ENCODE measurements around the gene GALNT18.

Gene GALNT18

GRCh38 chr11:11246166-11246565, 375.6 kb downstream of the GALNT18 start:
- no peaks in the 10 kb centered on the region for H3K9me2 ChIP-seq (replicated peaks; ENCODE audit: insufficient read depth, low read length)
- H3K79me2 ChIP-seq (ENCODE audit: low read length) = no peaks in the 10 kb centered on the region
- H3K9ac ChIP-seq (ENCODE audit: low read length) = no peak overlapping the region
- no peak overlapping the region for H3K27ac ChIP-seq (ENCODE audit: low read length)
- H3K4me3 ChIP-seq (ENCODE audit: low read length) = no peak overlapping the region
- H3K36me3 ChIP-seq (replicated peaks; ENCODE audit: insufficient read depth, low read length) = no peaks in the 10 kb centered on the region
- H3K9me3 ChIP-seq (replicated peaks; ENCODE audit: insufficient read depth, low read length) = no peaks in the 10 kb centered on the region
- no peak for DNase-seq
- peaks cover 14% of the 10 kb centered on the region for H3K4me1 ChIP-seq (ENCODE audit: low read length)
- H3F3A ChIP-seq (ENCODE audit: insufficient read depth, low read length) = peaks cover 12% of the 10 kb centered on the region
- no peaks in the 10 kb centered on the region for H4K20me1 ChIP-seq (ENCODE audit: insufficient read depth, low read length)
- no peaks in the 10 kb centered on the region for H3K27me3 ChIP-seq (replicated peaks; ENCODE audit: insufficient read depth, low read length)
- no peak overlapping the region for H2AFZ ChIP-seq (ENCODE audit: low read length)
- TF ChIP-seq, protein P1, sequence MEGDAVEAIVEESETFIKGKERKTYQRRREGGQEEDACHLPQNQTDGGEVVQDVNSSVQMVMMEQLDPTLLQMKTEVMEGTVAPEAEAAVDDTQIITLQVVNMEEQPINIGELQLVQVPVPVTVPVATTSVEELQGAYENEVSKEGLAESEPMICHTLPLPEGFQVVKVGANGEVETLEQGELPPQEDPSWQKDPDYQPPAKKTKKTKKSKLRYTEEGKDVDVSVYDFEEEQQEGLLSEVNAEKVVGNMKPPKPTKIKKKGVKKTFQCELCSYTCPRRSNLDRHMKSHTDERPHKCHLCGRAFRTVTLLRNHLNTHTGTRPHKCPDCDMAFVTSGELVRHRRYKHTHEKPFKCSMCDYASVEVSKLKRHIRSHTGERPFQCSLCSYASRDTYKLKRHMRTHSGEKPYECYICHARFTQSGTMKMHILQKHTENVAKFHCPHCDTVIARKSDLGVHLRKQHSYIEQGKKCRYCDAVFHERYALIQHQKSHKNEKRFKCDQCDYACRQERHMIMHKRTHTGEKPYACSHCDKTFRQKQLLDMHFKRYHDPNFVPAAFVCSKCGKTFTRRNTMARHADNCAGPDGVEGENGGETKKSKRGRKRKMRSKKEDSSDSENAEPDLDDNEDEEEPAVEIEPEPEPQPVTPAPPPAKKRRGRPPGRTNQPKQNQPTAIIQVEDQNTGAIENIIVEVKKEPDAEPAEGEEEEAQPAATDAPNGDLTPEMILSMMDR (IDR thresholded peaks at IDR 0.05; ENCODE audit: low read length) = no peak
- TF ChIP-seq EZH2 (optimal IDR thresholded peaks at IDR 0.05; ENCODE audit: low read depth, low read length) = no peak
- TF ChIP-seq EZH2phosphoT487 (IDR thresholded peaks at IDR 0.05; ENCODE audit: low read length) = no peak
- no peak overlapping the region for H3K4me2 ChIP-seq (ENCODE audit: low read depth, low read length)

- Histone ChIP-seq H3K36me3 (replicated peaks; ENCODE audit: insufficient read depth, low read length) (no peaks in the 10 kb centered on the region), H3K9ac (ENCODE audit: low read length) (no peak overlapping the region), H3K4me1 (ENCODE audit: low read length) (peaks cover 7% of the 10 kb centered on the region), H4K20me1 (ENCODE audit: insufficient read depth, low read length) (no peaks in the 10 kb centered on the region), H3K79me2 (ENCODE audit: low read length) (no peaks in the 10 kb centered on the region), H2AFZ (ENCODE audit: low read length) (no peak overlapping the region), H3K9me2 (replicated peaks; ENCODE audit: insufficient read depth, low read length) (no peaks in the 10 kb centered on the region), H3K4me3 (ENCODE audit: low read length) (no peak overlapping the region), H3K4me2 (ENCODE audit: low read depth, low read length) (no peak overlapping the region), H3K27ac (ENCODE audit: low read length) (no peak overlapping the region), H3K27me3 (replicated peaks; ENCODE audit: insufficient read depth, low read length) (no peaks in the 10 kb centered on the region), H3K9me3 (replicated peaks; ENCODE audit: insufficient read depth, low read length) (no peaks in the 10 kb centered on the region), H3F3A (ENCODE audit: insufficient read depth, low read length) (peaks cover 5% of the 10 kb centered on the region)
- DNase-seq = no peak
- TF ChIP-seq, protein P1 (IDR thresholded peaks at IDR 0.05; ENCODE audit: low read length) = no peak
- TF ChIP-seq EZH2 (optimal IDR thresholded peaks at IDR 0.05; ENCODE audit: low read depth, low read length) = no peak
- no peak for TF ChIP-seq EZH2phosphoT487 (IDR thresholded peaks at IDR 0.05; ENCODE audit: low read length)
Measured at GRCh38 chr11:11245453-11245852, 376.4 kb downstream of the GALNT18 start.

- Histone ChIP-seq H3K79me2 (ENCODE audit: low read length) (no peaks in the 10 kb centered on the region), H3K9ac (ENCODE audit: low read length) (no peak overlapping the region), H3K4me1 (ENCODE audit: low read length) (no peaks in the 10 kb centered on the region), H3K36me3 (replicated peaks; ENCODE audit: insufficient read depth, low read length) (no peaks in the 10 kb centered on the region), H3K9me2 (replicated peaks; ENCODE audit: insufficient read depth, low read length) (no peaks in the 10 kb centered on the region), H4K20me1 (ENCODE audit: insufficient read depth, low read length) (no peaks in the 10 kb centered on the region), H3K27ac (ENCODE audit: low read length) (no peak overlapping the region), H3K4me2 (ENCODE audit: low read depth, low read length) (no peak overlapping the region), H3F3A (ENCODE audit: insufficient read depth, low read length) (no peaks in the 10 kb centered on the region), H3K27me3 (replicated peaks; ENCODE audit: insufficient read depth, low read length) (no peaks in the 10 kb centered on the region), H3K4me3 (ENCODE audit: low read length) (no peak overlapping the region), H2AFZ (ENCODE audit: low read length) (no peak overlapping the region), H3K9me3 (replicated peaks; ENCODE audit: insufficient read depth, low read length) (no peaks in the 10 kb centered on the region)
- DNase-seq = no peak
- TF ChIP-seq EZH2 (optimal IDR thresholded peaks at IDR 0.05; ENCODE audit: low read depth, low read length) (no peak), EZH2phosphoT487 (IDR thresholded peaks at IDR 0.05; ENCODE audit: low read length) (no peak)
- TF ChIP-seq, protein P1 (IDR thresholded peaks at IDR 0.05; ENCODE audit: low read length) = no peak
Measured at GRCh38 chr11:11244470-11245080, 377.2 kb downstream of the GALNT18 start.
